Measurements from ENCODE around the gene TRIO.

The TRIO gene

GRCh38 chr5:14148890-14149671 is 5.9 kb downstream of the TRIO start:
- no peak for DNase-seq

- DNase-seq: no peak
Observed at GRCh38 chr5:14149672-14150274, 6.6 kb downstream of the TRIO start.

- DNase-seq: no peak
Observed at GRCh38 chr5:14151416-14151815, 8.3 kb downstream of the TRIO start.

- peak; percentile 21 for DNase-seq
Observed at GRCh38 chr5:14153071-14153864, 10.1 kb downstream of the TRIO start.

GRCh38 chr5:14153932-14154731 is 11.0 kb downstream of the TRIO start:
- no peak for DNase-seq

GRCh38 chr5:14155075-14155474 is 11.9 kb downstream of the TRIO start:
- DNase-seq: peak; percentile 46

GRCh38 chr5:14155739-14156138 is 12.6 kb downstream of the TRIO start:
- DNase-seq: no peak

- no peak for DNase-seq
Observed at GRCh38 chr5:14156290-14156649, 13.1 kb downstream of the TRIO start.

GRCh38 chr5:14156650-14157492 is 13.7 kb downstream of the TRIO start:
- peak; percentile 91 for DNase-seq

GRCh38 chr5:14157493-14157782 is 14.3 kb downstream of the TRIO start:
- no peak for DNase-seq

- DNase-seq: no peak
Observed at GRCh38 chr5:14158890-14159666, 15.9 kb downstream of the TRIO start.

GRCh38 chr5:14161825-14162556 is 18.8 kb downstream of the TRIO start:
- DNase-seq: peak; percentile 37

GRCh38 chr5:14164164-14165163 is 21.3 kb downstream of the TRIO start:
- DNase-seq: no peak

- no peak for DNase-seq
Observed at GRCh38 chr5:14165375-14166106, 22.4 kb downstream of the TRIO start.

- no peak for DNase-seq
Observed at GRCh38 chr5:14166437-14166836, 23.3 kb downstream of the TRIO start.

GRCh38 chr5:14167211-14167845 is 24.2 kb downstream of the TRIO start:
- DNase-seq: no peak

- DNase-seq: no peak
Observed at GRCh38 chr5:14168144-14168792, 25.1 kb downstream of the TRIO start.

Data from NCI-H526 treated with DMSO at 0.1 percent for 48 hours (cell line).